NCI-H524 treated with DMSO at 0.1 percent for 48 hours (cell line): ENCODE measurements around the gene FITM2.
"Not testable (repeated sequence)": the region's sequence is repeated elsewhere in the genome, so short reads cannot be mapped to it uniquely, and the experiment has no call there.

Experiments used
- DNase-seq: peaks from one replicate; lab custom pipeline; 2025; lab: John Stamatoyannopoulos, UW

The FITM2 gene

GRCh38 chr20:44331201-44331600, 20.2 kb upstream of the FITM2 start:
- no peak for DNase-seq

- DNase-seq, result no peak
Measured at GRCh38 chr20:44328428-44328827, 17.4 kb upstream of the FITM2 start.

GRCh38 chr20:44327748-44328147, 16.7 kb upstream of the FITM2 start:
- not testable (repeated sequence) for DNase-seq

- no peak for DNase-seq
Measured at GRCh38 chr20:44326391-44327159, 15.6 kb upstream of the FITM2 start.

GRCh38 chr20:44324343-44324742, 13.3 kb upstream of the FITM2 start:
- DNase-seq, result no peak

GRCh38 chr20:44319839-44320422, 8.9 kb upstream of the FITM2 start:
- no peak for DNase-seq

- no peak for DNase-seq
Measured at GRCh38 chr20:44314870-44315269, 3.9 kb upstream of the FITM2 start.

GRCh38 chr20:44309763-44310663, 989 bp downstream of the FITM2 start:
- DNase-seq, result no peak

GRCh38 chr20:44306927-44307326, 4.1 kb downstream of the FITM2 start:
- no peak for DNase-seq

- no peak for DNase-seq
Measured at GRCh38 chr20:44304383-44304782, 6.6 kb downstream of the FITM2 start.

- no peak for DNase-seq
Measured at GRCh38 chr20:44302736-44303135, 8.3 kb downstream of the FITM2 start.

- DNase-seq, result no peak
Measured at GRCh38 chr20:44302026-44302669, 8.9 kb downstream of the FITM2 start.

GRCh38 chr20:44301285-44301684, 9.7 kb downstream of the FITM2 start:
- no peak for DNase-seq

- DNase-seq, result not testable (repeated sequence)
Measured at GRCh38 chr20:44299011-44299535, 11.9 kb downstream of the FITM2 start.

- no peak for DNase-seq
Measured at GRCh38 chr20:44297721-44298120, 13.3 kb downstream of the FITM2 start.

- peak; percentile 93 for DNase-seq
Measured at GRCh38 chr20:44296011-44296410, 15.0 kb downstream of the FITM2 start.

- no peak for DNase-seq
Measured at GRCh38 chr20:44291754-44292153, 19.2 kb downstream of the FITM2 start.

GRCh38 chr20:44288252-44288651, 22.8 kb downstream of the FITM2 start:
- DNase-seq, result no peak

- DNase-seq, result no peak
Measured at GRCh38 chr20:44287272-44288097, 23.5 kb downstream of the FITM2 start.

GRCh38 chr20:44284032-44284431, 27.0 kb downstream of the FITM2 start:
- no peak for DNase-seq

- DNase-seq, result no peak
Measured at GRCh38 chr20:44282192-44282591, 28.8 kb downstream of the FITM2 start.
